IPS-NIHi7 (cell line): ENCODE measurements around the gene PPFIA4.
"Not testable (repeated sequence)": the region's sequence is repeated elsewhere in the genome, so short reads cannot be mapped to it uniquely, and the experiment has no call there.

Source experiments
- DNase-seq: peaks from one replicate; pipeline ENCODE4 v3.0.0; 2012; ENCODE audit warnings: mixed read lengths; ENCODE audit errors: extremely low spot score

PPFIA4 gene

GRCh38 chr1:203026031-203026665, at the start of gene PPFIA4:
Gene PPFIA4 (plus strand): TSS chr1:203026491. CDS start chr1:203039009, 12,518 bp downstream.
- DNase-seq: peak; percentile 98

- DNase-seq: no peak
Measured at GRCh38 chr1:202976633-202977032, 49.7 kb upstream of the PPFIA4 start.

DNA sequence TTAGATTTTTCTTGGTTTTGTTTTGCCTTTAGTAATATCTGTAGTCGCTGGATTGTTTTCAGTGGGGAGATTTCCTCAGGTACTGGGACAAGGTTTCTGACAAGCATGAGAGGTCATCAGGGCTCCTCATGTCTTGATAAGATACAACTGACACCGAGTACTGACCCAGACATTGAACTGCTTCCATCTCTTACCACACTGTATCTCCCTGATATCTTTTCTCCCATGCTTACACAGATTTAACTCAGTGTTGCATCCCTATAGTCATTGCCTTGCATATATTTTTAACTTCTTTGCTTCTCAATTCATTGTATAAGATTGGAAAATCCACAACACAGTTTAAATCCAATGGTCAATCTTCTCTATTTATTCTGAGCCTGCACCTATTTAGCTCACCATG, 46.8 kb upstream of the PPFIA4 start:
- DNase-seq: no peak

GRCh38 chr1:202981939-202982338, 44.4 kb upstream of the PPFIA4 start:
- no peak for DNase-seq

DNA sequence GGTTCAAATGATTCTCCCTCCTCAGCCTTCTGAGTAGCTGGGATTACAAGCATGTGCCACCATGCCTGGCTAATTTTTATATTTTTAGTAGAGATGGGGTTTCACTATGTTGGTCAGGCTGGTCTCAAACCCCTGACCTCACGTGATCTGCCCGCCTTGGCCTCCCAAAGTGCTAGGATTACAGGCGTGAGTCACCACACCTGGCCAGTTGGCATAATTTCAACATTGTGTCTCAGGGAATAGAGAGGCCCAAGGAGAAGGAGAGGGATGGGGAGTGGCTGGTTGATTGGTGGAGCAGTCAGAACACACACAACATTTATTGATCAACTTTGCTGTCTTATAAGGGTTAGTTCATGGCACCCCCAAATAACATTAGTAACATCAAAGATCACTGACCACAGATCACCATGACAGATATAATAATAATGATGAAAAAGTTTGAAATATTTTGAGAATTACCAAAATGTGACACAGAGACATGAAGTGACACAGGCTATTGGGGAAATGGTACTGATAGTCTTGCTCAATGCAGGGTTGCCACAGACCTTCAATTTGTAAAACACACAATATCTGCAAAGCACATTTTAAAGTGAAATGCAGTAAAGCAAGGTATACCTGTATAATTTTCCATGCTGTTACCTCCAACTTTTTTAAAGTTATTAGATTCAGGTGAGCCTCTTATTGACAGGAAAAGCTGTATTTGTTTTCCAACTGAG, 43.4 kb upstream of the PPFIA4 start:
- DNase-seq: no peak

DNA sequence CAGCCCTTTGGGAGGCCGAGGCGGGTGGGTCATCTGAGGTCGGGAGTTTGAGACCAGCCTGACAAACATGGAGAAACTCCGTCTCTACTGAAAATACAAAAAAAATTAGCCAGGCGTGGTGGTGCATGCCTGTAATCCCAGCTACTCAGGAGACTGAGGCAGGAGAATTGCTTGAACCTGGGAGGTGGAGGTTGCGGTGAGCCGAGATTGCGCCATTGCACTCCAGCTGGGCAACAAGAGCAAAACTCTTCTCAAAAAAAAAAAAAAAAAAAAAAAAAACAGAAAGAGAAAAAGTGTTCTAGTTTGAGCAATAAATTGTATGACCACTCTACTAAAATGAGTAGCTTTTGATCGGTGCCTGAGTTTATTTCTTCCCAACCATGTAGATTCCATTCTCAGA, 40.2 kb upstream of the PPFIA4 start:
- not testable (repeated sequence) for DNase-seq

DNA sequence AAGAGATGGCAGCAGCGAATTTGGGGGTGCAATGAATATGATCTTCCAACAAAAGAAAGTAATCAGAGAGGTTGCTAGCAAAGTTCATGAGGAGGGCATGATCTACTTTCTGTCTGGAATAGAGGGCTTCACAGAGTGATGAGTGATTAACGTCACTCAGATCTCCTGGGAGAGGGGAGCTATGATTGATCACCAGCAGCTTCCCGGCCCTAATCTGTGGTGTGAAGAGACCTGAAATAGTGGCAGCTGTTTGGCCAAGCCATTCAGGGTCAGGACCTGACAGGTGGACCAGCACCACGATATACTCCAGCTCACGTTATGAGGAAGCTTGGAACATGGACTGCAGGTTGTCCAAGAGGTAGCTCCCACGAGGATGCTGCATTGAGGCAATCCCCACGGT, 39.0 kb upstream of the PPFIA4 start:
- DNase-seq: no peak

- no peak for DNase-seq
Measured at GRCh38 chr1:202987922-202988583, 38.2 kb upstream of the PPFIA4 start.

GRCh38 chr1:202989879-202990278, 36.4 kb upstream of the PPFIA4 start:
- DNase-seq: no peak

GRCh38 chr1:202991112-202991511, 35.2 kb upstream of the PPFIA4 start:
- no peak for DNase-seq

DNA sequence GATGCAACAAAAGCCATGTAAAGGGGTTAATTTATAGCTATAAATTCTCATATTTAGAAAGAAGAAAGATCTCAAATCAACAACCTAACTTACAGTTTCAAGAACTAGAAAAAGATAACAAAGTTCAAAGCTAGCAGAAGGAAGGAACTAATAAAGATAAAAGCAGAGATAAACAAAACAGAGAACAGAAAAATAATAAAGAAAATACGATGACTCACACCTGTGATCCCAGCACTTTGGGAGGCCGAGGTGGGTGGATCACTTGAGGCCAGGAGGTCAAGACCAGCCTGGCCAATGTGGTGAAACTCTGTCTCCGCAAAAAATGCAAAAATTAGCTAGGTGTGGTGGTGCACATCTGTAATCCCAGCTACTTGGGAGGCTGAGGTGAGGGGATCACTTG, 31.5 kb upstream of the PPFIA4 start:
- no peak for DNase-seq

GRCh38 chr1:202998836-202999750, 27.2 kb upstream of the PPFIA4 start:
- DNase-seq: no peak

- no peak for DNase-seq
Measured at GRCh38 chr1:203000217-203000944, 25.9 kb upstream of the PPFIA4 start.

DNA sequence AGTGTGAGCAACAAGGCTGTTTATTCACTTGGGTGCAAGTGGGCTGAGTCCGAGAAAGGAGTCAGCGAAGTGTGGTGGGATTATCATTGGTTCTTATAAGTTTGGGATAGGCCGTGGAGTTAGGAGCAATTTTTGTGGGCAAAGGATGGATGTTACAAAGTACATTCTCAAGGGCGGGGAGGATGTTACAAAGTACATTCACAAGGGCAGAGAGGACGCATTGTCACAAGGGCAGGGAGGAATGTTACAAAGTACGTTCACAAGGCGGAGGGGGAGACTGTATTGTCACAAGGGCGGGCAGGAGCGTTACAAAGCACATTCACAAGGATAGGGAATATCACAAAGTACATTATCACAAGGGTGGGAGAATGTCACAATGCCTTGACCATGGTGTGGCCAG, 24.3 kb upstream of the PPFIA4 start:
- DNase-seq: no peak

GRCh38 chr1:203002951-203003350, 23.3 kb upstream of the PPFIA4 start:
- no peak for DNase-seq

- DNase-seq: not testable (repeated sequence)
Measured at GRCh38 chr1:203005395-203006142, 20.7 kb upstream of the PPFIA4 start.

- peak; percentile 93 for DNase-seq
Measured at GRCh38 chr1:203006948-203007871, 19.1 kb upstream of the PPFIA4 start, which contains the start of gene TMEM183A. Gene TMEM183A (plus strand): TSS chr1:203007374. CDS start chr1:203007466, 92 bp downstream.

GRCh38 chr1:203009185-203009584, 17.1 kb upstream of the PPFIA4 start:
- no peak for DNase-seq

GRCh38 chr1:203011582-203011981, 14.7 kb upstream of the PPFIA4 start:
- no peak for DNase-seq
